ENCODE measurements around the gene SPRR2D.
"Not testable (repeated sequence)": the region's sequence is repeated elsewhere in the genome, so short reads cannot be mapped to it uniquely, and the experiment has no call there.

SPRR2D gene

DNA sequence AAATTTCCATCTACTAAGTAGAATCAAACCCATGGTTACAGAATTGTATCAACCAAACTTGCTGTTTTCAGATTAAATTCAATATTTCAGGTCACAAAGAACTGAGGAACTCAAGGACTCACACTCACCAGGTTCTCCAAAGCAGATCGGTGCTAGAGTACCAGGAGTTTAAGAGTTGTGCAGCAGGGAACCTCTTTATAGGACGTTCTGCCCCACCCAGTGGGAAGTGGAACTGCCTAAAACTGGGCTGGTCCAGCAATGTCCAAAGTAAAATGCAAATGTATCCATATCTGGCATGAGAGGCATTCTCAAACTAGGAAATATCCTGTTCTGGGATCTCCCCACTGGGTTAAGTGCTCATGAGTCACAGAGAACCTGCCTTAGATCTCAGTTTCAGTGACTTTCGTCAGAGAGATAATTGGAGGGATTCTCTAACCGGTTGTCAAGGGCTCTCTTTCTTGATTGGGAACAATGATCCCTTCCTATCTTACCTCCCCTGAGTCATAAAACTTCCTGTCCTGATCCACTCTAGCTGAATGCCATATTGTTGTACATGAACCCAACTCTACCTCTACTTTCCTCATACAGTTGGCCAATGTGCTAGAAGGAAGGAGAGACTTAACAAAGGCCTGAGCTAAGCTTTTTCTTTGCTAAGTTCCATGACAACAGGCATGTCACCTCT, at the start of gene SPRR2D:
Gene SPRR2D (minus strand): TSS at position 171 of the 682 bp plus-strand sequence. CDS start 774 bp downstream, outside the sequence.
- DNase-seq (ENCODE audit: low read depth in 2 of 3, low spot score in 1 of 3): no peak

GRCh38 chr1:153087652-153088051, 46.7 kb upstream of the SPRR2D start:
- no peak for DNase-seq (ENCODE audit: low read depth in 2 of 3, low spot score in 1 of 3)

- DNase-seq (ENCODE audit: low read depth in 2 of 3, low spot score in 1 of 3): no peak
Observed at GRCh38 chr1:153081736-153082135, 40.8 kb upstream of the SPRR2D start.

GRCh38 chr1:153072806-153073726, 32.1 kb upstream of the SPRR2D start:
- no peak for DNase-seq (ENCODE audit: low read depth in 2 of 3, low spot score in 1 of 3)

DNA sequence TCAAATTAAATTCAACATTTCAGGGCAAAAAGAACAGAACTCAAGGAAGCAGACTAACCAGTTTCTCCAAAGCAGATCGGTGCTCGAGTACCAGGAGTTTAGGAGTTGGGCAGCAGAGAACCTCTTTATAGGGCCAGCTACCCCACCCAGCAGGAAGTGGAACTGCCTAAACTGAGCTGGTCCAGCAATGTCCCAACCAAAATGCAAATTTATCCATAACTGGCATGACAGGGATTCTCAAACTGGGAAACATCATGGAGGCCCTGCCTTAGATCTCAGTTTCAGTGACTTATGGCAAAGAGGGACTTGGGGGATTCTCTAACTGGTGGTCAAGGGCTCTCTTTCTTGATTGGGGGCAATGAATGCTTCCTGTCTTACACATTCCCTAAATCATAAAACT, 30.6 kb upstream of the SPRR2D start, which contains the start of gene SPRR2B:
Gene SPRR2B (minus strand): TSS at position 101 of the 400 bp plus-strand sequence. CDS start 772 bp downstream, outside the sequence.
- no peak for DNase-seq (ENCODE audit: low read depth in 2 of 3, low spot score in 1 of 3)

- DNase-seq (ENCODE audit: low read depth in 2 of 3, low spot score in 1 of 3): no peak
Observed at GRCh38 chr1:153070243-153070642, 29.3 kb upstream of the SPRR2D start.

GRCh38 chr1:153058826-153059784, 18.2 kb upstream of the SPRR2D start:
- no peak for DNase-seq (ENCODE audit: low read depth in 2 of 3, low spot score in 1 of 3)

- DNase-seq (ENCODE audit: low read depth in 2 of 3, low spot score in 1 of 3): no peak
Observed at GRCh38 chr1:153058154-153058553, 17.2 kb upstream of the SPRR2D start.

DNA sequence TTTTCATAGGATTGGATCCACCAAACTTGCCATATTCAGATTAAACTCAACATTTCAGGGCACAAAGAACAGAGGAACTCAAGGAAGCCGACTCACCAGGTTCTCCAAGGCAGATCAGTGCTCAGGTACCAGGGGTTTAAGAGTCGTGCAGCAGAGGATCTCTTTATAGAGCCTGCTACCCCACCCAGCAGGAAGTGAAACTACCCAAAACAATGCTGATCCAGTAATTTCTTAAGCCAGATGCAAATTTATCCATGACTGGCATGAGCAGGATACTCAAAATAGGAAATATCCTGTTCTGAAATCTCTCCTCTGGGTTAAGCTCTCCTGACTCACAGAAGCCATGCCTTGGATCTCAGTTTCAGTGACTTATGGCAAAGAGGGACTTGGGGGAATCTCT, 16.5 kb upstream of the SPRR2D start, which contains the start of gene SPRR2A:
Gene SPRR2A (minus strand): TSS at position 138 of the 400 bp plus-strand sequence. CDS start 777 bp downstream, outside the sequence.
- DNase-seq (ENCODE audit: low read depth in 2 of 3, low spot score in 1 of 3): no peak

GRCh38 chr1:153056111-153056510, 15.2 kb upstream of the SPRR2D start:
- DNase-seq (ENCODE audit: low read depth in 2 of 3, low spot score in 1 of 3): not testable (repeated sequence)

DNA sequence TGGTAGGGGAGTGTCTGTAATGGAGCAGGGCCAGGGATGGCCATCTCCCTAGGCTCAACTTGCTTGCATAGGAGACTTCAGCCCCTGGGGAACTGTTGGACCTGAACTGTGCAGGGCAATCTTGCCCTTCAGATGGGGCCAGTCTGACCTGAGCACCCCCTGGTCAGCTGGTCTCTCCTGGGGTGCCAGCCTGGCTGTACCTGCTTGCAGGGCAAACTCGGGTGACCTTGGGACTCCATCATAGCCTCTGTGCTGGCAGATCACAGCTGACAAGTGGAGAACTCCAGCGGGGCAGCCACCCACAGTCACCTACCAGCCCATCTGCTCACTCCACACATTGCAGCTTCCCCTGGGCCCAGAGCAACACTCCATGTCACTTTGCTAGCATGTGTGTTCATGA, 8.3 kb upstream of the SPRR2D start:
- DNase-seq (ENCODE audit: low read depth in 2 of 3, low spot score in 1 of 3): no peak

- no peak for DNase-seq (ENCODE audit: low read depth in 2 of 3, low spot score in 1 of 3)
Observed at GRCh38 chr1:153035211-153035610, 5.7 kb downstream of the SPRR2D start.

DNA sequence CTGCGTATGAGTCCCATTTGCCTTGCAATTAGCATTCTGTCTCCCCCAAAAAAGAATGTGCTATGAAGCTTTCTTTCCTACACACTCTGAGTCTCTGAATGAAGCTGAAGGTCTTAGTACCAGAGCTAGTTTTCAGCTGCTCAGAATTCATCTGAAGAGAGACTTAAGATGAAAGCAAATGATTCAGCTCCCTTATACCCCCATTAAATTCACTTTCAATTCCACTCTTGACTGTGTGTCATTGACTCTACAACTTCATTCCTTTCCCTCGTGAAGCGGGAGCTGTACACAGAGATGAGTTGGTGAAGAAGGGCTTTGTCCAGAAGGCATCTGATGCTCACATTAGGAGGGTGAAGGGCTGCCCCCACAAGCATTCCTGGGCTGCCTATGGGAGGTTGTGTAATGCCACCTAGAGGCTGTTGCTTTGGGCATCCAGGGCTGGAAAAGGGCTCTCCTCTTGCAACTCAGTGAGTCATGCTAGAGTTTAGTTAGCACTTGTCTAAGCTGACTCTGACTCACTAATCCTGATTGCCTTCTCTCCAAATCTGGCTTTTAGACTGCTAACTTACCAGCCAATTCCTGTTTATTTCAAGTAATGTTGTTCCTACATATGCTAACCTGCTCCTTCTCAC, 8.1 kb downstream of the SPRR2D start:
- no peak for DNase-seq (ENCODE audit: low read depth in 2 of 3, low spot score in 1 of 3)

- DNase-seq (ENCODE audit: low read depth in 2 of 3, low spot score in 1 of 3): no peak
Observed at GRCh38 chr1:153032073-153032472, 8.8 kb downstream of the SPRR2D start.

DNA sequence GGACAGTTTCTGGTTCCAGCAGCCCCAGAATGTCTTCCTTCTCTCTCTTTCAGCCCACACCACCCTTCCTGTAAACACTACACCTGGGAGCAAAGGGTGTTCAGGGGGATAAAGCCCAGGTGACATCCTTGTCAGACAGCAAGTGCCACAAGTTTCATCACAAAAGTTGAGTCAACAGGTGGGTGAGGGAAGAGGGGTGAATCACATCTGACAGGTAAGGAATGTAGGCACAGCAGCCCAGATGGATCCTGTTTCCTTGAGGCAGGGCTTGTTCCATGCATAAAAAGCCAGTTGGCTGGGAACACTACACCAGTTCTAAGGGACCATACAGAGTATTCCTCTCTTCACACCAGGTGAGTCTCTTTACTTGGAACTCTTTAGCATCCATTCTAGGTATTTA, 10.0 kb downstream of the SPRR2D start, which contains the start of gene SPRR1B:
Gene SPRR1B (plus strand): TSS at position 309 of the 400 bp plus-strand sequence. CDS start 1,143 bp downstream, outside the sequence.
- no peak for DNase-seq (ENCODE audit: low read depth in 2 of 3, low spot score in 1 of 3)

GRCh38 chr1:153028766-153029165, 12.2 kb downstream of the SPRR2D start:
- no peak for DNase-seq (ENCODE audit: low read depth in 2 of 3, low spot score in 1 of 3)

DNA sequence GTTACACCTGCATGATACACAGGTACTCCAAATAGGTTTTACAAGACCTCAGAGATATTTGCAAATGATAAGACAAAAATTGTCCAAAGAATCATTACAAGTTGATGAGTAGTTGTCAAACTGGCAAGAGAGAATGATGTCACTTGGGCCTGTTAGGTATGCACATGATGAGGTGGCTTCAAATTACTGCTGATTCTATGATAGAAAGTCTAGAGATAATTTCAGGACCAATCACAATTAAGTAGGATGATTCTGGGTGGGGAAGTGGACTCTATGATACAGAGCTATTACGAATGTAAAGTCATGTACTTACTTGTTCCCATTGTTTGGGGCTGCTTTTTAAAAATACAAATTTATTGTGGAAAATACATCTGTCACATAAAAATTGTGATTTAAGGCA, 15.1 kb downstream of the SPRR2D start:
- DNase-seq (ENCODE audit: low read depth in 2 of 3, low spot score in 1 of 3): no peak

DNA sequence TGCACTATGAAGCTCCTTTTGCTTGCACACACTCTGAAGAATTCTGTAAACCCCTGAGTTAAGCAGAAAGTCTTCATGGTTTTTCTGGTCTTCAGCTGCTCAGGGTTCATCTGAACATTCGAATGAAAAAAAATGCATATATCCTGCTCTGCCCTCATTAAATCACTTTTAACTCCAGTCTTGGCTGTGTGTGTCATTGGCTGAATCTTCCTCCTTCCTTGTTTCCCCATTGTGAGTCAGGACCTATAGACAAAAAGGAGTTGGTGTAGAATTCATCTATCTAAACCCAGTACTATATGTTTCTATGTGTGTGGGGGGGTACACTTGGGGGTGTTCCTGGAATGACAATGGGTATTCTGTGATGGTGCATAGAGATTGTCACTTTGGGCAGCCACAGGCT, 16.5 kb downstream of the SPRR2D start:
- no peak for DNase-seq (ENCODE audit: low read depth in 2 of 3, low spot score in 1 of 3)

DNA sequence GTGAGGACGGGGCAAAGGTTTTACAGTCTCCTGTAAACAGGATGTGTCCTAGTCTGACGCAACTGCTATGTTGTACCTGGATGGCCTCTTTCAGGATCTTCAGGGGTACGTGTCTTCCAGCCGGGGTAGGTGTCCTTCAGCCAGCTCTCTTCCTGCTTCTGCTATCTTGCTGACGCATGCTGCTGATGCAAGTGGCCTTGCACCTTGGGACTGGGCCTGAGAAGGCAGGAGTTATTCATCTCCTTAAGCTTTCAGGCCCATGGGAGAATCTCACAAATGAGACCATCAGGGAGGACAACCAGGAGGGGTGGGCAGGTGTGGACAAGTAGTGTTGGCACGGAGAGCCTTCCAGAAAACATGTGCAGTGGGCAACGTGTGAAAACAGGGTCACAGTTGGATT, 17.8 kb downstream of the SPRR2D start:
- no peak for DNase-seq (ENCODE audit: low read depth in 2 of 3, low spot score in 1 of 3)

- DNase-seq (ENCODE audit: low read depth in 2 of 3, low spot score in 1 of 3): not testable (repeated sequence)
Observed at GRCh38 chr1:153022340-153022739, 18.6 kb downstream of the SPRR2D start.
